ENCODE results near the gene IGBP1. TPM values are rescaled to one million over a fixed set of nuclear protein-coding genes. Genes with fewer than 3 reads are reported as not detected.

IGBP1 gene
- total RNA-seq, 1 experiment from 2014 or later: 50.7 TPM

GRCh38 chrX:70172964-70173363 is 39.7 kb downstream of the IGBP1 start:
- Histone ChIP-seq H3K9me2 (ENCODE audit: insufficient read depth) (no peaks in the 10 kb centered on the region), H3K4me1 (ENCODE audit: control insufficient read depth in 1 of 2, insufficient read depth in 2 of 2, low read length in 2 of 2) (peaks cover 4 to 44% of the 10 kb centered on the region in 2 experiments; a peak in 3 of 4 replicates), H2AFZ (ENCODE audit: low read depth, low read length, poor library complexity, severe bottlenecking) (no peak overlapping the region), H3K79me2 (ENCODE audit: insufficient read depth, low read length) (no peaks in the 10 kb centered on the region), H3K27me3 (ENCODE audit: insufficient read depth, low read length) (no peaks in the 10 kb centered on the region), H3K4me3 (replicated peaks in 1 of 2; ENCODE audit: low read depth in 1 of 2, low read length in 2 of 2) (no peak overlapping the region), H3K4me2 (ENCODE audit: low read length) (no peak overlapping the region), H3K36me3 (ENCODE audit: control insufficient read depth in 1 of 2, insufficient read depth in 2 of 2, low read length in 2 of 2) (no peaks in the 10 kb centered on the region), H3K9me3 (ENCODE audit: control insufficient read depth in 1 of 2, insufficient read depth in 1 of 2, low read depth in 1 of 2, low read length in 2 of 2) (no peaks in the 10 kb centered on the region), H3K9ac (ENCODE audit: low read length) (no peak overlapping the region), H4K20me1 (ENCODE audit: insufficient read depth) (no peaks in the 10 kb centered on the region), H3K27ac (ENCODE audit: low read depth, low read length) (no peak overlapping the region)
- TF ChIP-seq SRF (IDR thresholded peaks at IDR 0.05; ENCODE audit: low read depth): no peak
- TF ChIP-seq, protein P1, sequence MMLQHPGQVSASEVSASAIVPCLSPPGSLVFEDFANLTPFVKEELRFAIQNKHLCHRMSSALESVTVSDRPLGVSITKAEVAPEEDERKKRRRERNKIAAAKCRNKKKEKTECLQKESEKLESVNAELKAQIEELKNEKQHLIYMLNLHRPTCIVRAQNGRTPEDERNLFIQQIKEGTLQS (IDR thresholded peaks at IDR 0.05): no peak
- BruUV-seq (replicated peaks): no TSS peak
- ATAC-seq (no peak), DNase-seq (ENCODE audit: low read depth, low spot score) (no peak)
- RAD21 ChIA-PET (ENCODE audit: low non-redundant PET in 1 of 2, low total read pairs in 2 of 2, uncharacterized antibody in 2 of 2, unreplicated experiment in 2 of 2): no interaction called here
- CTCF ChIA-PET: no interaction called here
- intact Hi-C loops (cut with micrococcal nuclease): no loop called here
- POLR2A ChIA-PET: no interaction called here

DNA sequence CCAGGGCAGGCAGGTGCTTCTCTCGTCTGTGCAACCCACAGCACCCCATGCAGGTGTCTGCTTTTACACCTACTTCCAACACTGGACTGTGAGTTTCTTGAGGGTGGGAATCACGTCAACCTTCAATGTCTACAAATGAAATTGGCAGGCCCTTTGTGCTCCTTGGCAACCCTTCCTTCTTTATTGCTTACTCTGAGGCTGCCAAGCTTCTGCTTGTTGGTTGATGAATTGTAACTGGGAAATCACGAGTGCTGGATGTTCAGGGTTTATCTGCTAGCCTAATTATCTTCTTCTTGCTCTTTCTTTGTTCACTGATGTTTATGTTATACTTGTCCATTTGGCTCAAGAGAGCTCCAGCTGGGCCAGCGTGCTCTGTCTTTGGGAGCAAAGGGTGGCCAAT is 41.5 kb downstream of the IGBP1 start:
- H3K4me2 ChIP-seq (ENCODE audit: low read length): peak overlapping the region; percentile 43
- ATAC-seq (no peak), DNase-seq (ENCODE audit: low read depth, low spot score) (no peak)
- H3K4me1 ChIP-seq (ENCODE audit: control insufficient read depth in 1 of 2, insufficient read depth in 2 of 2, low read length in 2 of 2): peaks cover 0 to 28% of the 10 kb centered on the region in 2 experiments; a peak in 2 of 4 replicates
- no peak overlapping the region for H3K9ac ChIP-seq (ENCODE audit: low read length)
- no peak overlapping the region for H3K27ac ChIP-seq (ENCODE audit: low read depth, low read length)
- ChIA-PET RAD21 (ENCODE audit: low non-redundant PET in 1 of 2, low total read pairs in 2 of 2, uncharacterized antibody in 2 of 2, unreplicated experiment in 2 of 2) (no interaction called here), POLR2A (no interaction called here), CTCF (no interaction called here)
- intact Hi-C loops (cut with micrococcal nuclease): no loop called here
- no TSS peak for BruUV-seq (replicated peaks)
- H3K9me2 ChIP-seq (ENCODE audit: insufficient read depth): no peaks in the 10 kb centered on the region
- H3K9me3 ChIP-seq (ENCODE audit: control insufficient read depth in 1 of 2, insufficient read depth in 1 of 2, low read depth in 1 of 2, low read length in 2 of 2): no peaks in the 10 kb centered on the region
- no peaks in the 10 kb centered on the region for H3K36me3 ChIP-seq (ENCODE audit: control insufficient read depth in 1 of 2, insufficient read depth in 2 of 2, low read length in 2 of 2)
- H3K27me3 ChIP-seq (ENCODE audit: insufficient read depth, low read length): no peaks in the 10 kb centered on the region
- TF ChIP-seq SP1 (IDR thresholded peaks at IDR 0.05; ENCODE audit: low read depth) (no peak), CEBPB (IDR thresholded peaks at IDR 0.05; ENCODE audit: low read depth) (no peak), SRF (IDR thresholded peaks at IDR 0.05; ENCODE audit: low read depth) (no peak), POLR2A (IDR thresholded peaks at IDR 0.05; ENCODE audit: borderline replicate concordance, extremely low read depth, insufficient read depth, insufficient read length) (no peak), ELF1 (IDR thresholded peaks at IDR 0.05; ENCODE audit: borderline replicate concordance, low read depth) (no peak), EGR1 (IDR thresholded peaks at IDR 0.05; ENCODE audit: low read depth) (no peak), RAD21 (IDR thresholded peaks at IDR 0.05; ENCODE audit: low read depth) (no peak), EZH2 (IDR thresholded peaks at IDR 0.05) (no peak), CBX3 (IDR thresholded peaks at IDR 0.05; ENCODE audit: low read depth) (no peak), ZFX (IDR thresholded peaks at IDR 0.05) (no peak), POLR2AphosphoS5 (IDR thresholded peaks at IDR 0.05; ENCODE audit: low read depth, low read length) (no peak), FOSL1 (IDR thresholded peaks at IDR 0.05; ENCODE audit: low read depth) (no peak), ZNF274 (IDR thresholded peaks at IDR 0.05; ENCODE audit: low read depth, low read length) (no peak), TCF7L2 (IDR thresholded peaks at IDR 0.05; ENCODE audit: borderline replicate concordance, extremely low read depth, insufficient read depth, insufficient read length) (no peak), JUND (IDR thresholded peaks at IDR 0.05) (no peak), SIN3A (IDR thresholded peaks at IDR 0.05; ENCODE audit: low read depth) (no peak), YY1 (IDR thresholded peaks at IDR 0.05; ENCODE audit: extremely low read depth, insufficient replicate concordance, low read depth, low read length) (no peak)
- TF ChIP-seq, protein P1 (IDR thresholded peaks at IDR 0.05): no peak
- TF ChIP-seq, protein P2, sequence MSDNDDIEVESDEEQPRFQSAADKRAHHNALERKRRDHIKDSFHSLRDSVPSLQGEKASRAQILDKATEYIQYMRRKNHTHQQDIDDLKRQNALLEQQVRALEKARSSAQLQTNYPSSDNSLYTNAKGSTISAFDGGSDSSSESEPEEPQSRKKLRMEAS (IDR thresholded peaks at IDR 0.05): no peak
- TF ChIP-seq, protein P3, sequence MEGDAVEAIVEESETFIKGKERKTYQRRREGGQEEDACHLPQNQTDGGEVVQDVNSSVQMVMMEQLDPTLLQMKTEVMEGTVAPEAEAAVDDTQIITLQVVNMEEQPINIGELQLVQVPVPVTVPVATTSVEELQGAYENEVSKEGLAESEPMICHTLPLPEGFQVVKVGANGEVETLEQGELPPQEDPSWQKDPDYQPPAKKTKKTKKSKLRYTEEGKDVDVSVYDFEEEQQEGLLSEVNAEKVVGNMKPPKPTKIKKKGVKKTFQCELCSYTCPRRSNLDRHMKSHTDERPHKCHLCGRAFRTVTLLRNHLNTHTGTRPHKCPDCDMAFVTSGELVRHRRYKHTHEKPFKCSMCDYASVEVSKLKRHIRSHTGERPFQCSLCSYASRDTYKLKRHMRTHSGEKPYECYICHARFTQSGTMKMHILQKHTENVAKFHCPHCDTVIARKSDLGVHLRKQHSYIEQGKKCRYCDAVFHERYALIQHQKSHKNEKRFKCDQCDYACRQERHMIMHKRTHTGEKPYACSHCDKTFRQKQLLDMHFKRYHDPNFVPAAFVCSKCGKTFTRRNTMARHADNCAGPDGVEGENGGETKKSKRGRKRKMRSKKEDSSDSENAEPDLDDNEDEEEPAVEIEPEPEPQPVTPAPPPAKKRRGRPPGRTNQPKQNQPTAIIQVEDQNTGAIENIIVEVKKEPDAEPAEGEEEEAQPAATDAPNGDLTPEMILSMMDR (IDR thresholded peaks at IDR 0.05 in 2 of 3, conservative IDR thresholded peaks at IDR 0.05 in 1 of 3; ENCODE audit: borderline replicate concordance in 1 of 3, insufficient read depth in 1 of 3, low read depth in 2 of 3, low read length in 2 of 3): no peak
- H2AFZ ChIP-seq (ENCODE audit: low read depth, low read length, poor library complexity, severe bottlenecking): no peak overlapping the region
- H3K4me3 ChIP-seq (replicated peaks in 1 of 2; ENCODE audit: low read depth in 1 of 2, low read length in 2 of 2): no peak overlapping the region
- H3K79me2 ChIP-seq (ENCODE audit: insufficient read depth, low read length): no peaks in the 10 kb centered on the region
- H4K20me1 ChIP-seq (ENCODE audit: insufficient read depth): no peaks in the 10 kb centered on the region

Data from HCT116 (cell line).